HepG2 (cell line): ENCODE measurements around the gene DIPK1A. TPM values are rescaled to one million over a fixed set of nuclear protein-coding genes. Genes with fewer than 3 reads are reported as not detected.

Experiments used
- CBX5 ChIP-seq: sonication (generic); formaldehyde crosslinking; IDR thresholded peaks from 2 replicates; pipeline ENCODE4 v1.4.0; 2020; ENCODE audit warnings: missing genetic modification reagents, borderline replicate concordance
- CENPT ChIP-seq: sonication (generic); formaldehyde crosslinking; IDR thresholded peaks from 2 replicates; pipeline ENCODE4 v1.8.0; 2022; ENCODE audit warnings: low read depth, mild to moderate bottlenecking, moderate library complexity, missing genetic modification reagents
- DMAP1 ChIP-seq: IDR thresholded peaks from 2 replicates; pipeline ENCODE4 v1.6.1; 2016
- ELK4 ChIP-seq: sonication (generic); formaldehyde crosslinking; IDR thresholded peaks from 2 replicates; pipeline ENCODE4 v1.9.0; 2021; ENCODE audit warnings: missing genetic modification reagents, borderline replicate concordance
- EZH2 ChIP-seq: conservative IDR thresholded peaks from 2 replicates; pipeline ENCODE4 v1.6.1; 2012; ENCODE audit warnings: mild to moderate bottlenecking, low read depth, low read length, moderate library complexity
- FOXO4 ChIP-seq: sonication (generic); formaldehyde crosslinking; conservative IDR thresholded peaks from 2 replicates; pipeline ENCODE4 v1.8.1; 2023; ENCODE audit warnings: missing genetic modification reagents
- GPN1 ChIP-seq: sonication (generic); formaldehyde crosslinking; IDR thresholded peaks from 2 replicates; pipeline ENCODE4 v1.5.1; 2020; ENCODE audit warnings: missing genetic modification reagents, borderline replicate concordance
- HMG20A ChIP-seq: IDR thresholded peaks from 2 replicates; pipeline ENCODE4 v1.6.1; 2016; ENCODE audit warnings: borderline replicate concordance
- NCOA2 ChIP-seq: sonication (generic); formaldehyde crosslinking; IDR thresholded peaks from 2 replicates; pipeline ENCODE4 v1.8.0; 2022; ENCODE audit warnings: inconsistent platforms
- POLR2AphosphoS5 ChIP-seq: IDR thresholded peaks from 2 replicates; pipeline ENCODE4 v1.6.1; 2012; ENCODE audit warnings: low read depth, low read length
- PPARG ChIP-seq: conservative IDR thresholded peaks from 2 replicates; pipeline ENCODE4 v1.6.1; 2016; ENCODE audit warnings: missing biosample characterization, missing genetic modification reagents
- SATB2 ChIP-seq: sonication (generic); formaldehyde crosslinking; IDR thresholded peaks from 2 replicates; pipeline ENCODE4 v1.5.0; 2020; ENCODE audit warnings: missing genetic modification reagents
- SCMH1 ChIP-seq: sonication (generic); formaldehyde crosslinking; IDR thresholded peaks from 2 replicates; pipeline ENCODE4 v1.9.0; 2021; ENCODE audit warnings: missing genetic modification reagents, mild to moderate bottlenecking, borderline replicate concordance
- SRSF1 ChIP-seq: fragments of 200-400 bp; formaldehyde crosslinking; optimal IDR thresholded peaks from 2 replicates; pipeline ENCODE3; 2017; ENCODE audit warnings: mild to moderate bottlenecking, low read depth, low read length, moderate library complexity
- SRSF4 ChIP-seq: fragments of 200-400 bp; formaldehyde crosslinking; IDR thresholded peaks from one replicate; pipeline ENCODE4 v1.6.1; 2018; ENCODE audit warnings: mild to moderate bottlenecking, low read depth, low read length, moderate library complexity; ENCODE audit not compliant: poor library complexity, severe bottlenecking
- U2AF2 ChIP-seq: fragments of 200-400 bp; formaldehyde crosslinking; IDR thresholded peaks from 2 replicates; pipeline ENCODE4 v1.6.1; 2017; ENCODE audit warnings: low read depth, mild to moderate bottlenecking, low read length
- ZBTB33 ChIP-seq: sonication (generic); formaldehyde crosslinking; IDR thresholded peaks from 2 replicates; pipeline ENCODE4 v1.4.0; 2020; ENCODE audit warnings: missing genetic modification reagents
- ZBTB46 ChIP-seq: sonication (generic); formaldehyde crosslinking; IDR thresholded peaks from 2 replicates; pipeline ENCODE4 v1.4.0; 2020; ENCODE audit warnings: mild to moderate bottlenecking, missing genetic modification reagents, borderline replicate concordance
- ZFP36 ChIP-seq: fragments of 150-350 bp; IDR thresholded peaks from 2 replicates; pipeline ENCODE4 v1.6.1; 2018; ENCODE audit warnings: borderline replicate concordance, low read length, low read depth; ENCODE audit not compliant: partially characterized antibody
- ZFP82 ChIP-seq: sonication (generic); formaldehyde crosslinking; IDR thresholded peaks from 2 replicates; pipeline ENCODE4 v1.5.1; 2020; ENCODE audit warnings: mild to moderate bottlenecking, missing genetic modification reagents, borderline replicate concordance
- ZNF124 ChIP-seq: sonication (generic); formaldehyde crosslinking; IDR thresholded peaks from 2 replicates; pipeline ENCODE4 v1.4.0; 2020; ENCODE audit warnings: missing genetic modification reagents
- ZNF260 ChIP-seq: sonication (generic); formaldehyde crosslinking; IDR thresholded peaks from 2 replicates; pipeline ENCODE4 v1.4.0; 2020; ENCODE audit warnings: missing genetic modification reagents, low read depth, mild to moderate bottlenecking, borderline replicate concordance
- ZNF605 ChIP-seq: sonication (generic); formaldehyde crosslinking; IDR thresholded peaks from 2 replicates; pipeline ENCODE4 v1.8.0; 2022; ENCODE audit warnings: mild to moderate bottlenecking, missing genetic modification reagents
- ZNF616 ChIP-seq: sonication (generic); formaldehyde crosslinking; IDR thresholded peaks from 2 replicates; pipeline ENCODE4 v1.5.0; 2020; ENCODE audit warnings: low read depth, mild to moderate bottlenecking, missing genetic modification reagents
- polyA plus RNA-seq, 8 experiments: library from polyadenylated mRNA; depleted of rRNA in 3 of 8; stranded (reverse) in 7 of 8; unstranded in 1 of 8; fragments of >200 nt; fragmentation: Illumina TruSeq in 4 of 8; extraction: Trizol in 4 of 8; gene quantifications; 2 replicates each; pipeline versions ENCODE4 v1.2.1 to v1.2.3, GENCODE V29; 2011 to 2016; ENCODE audit warnings: low read depth in 4 of 8, missing spikeins in 1 of 8, mixed read lengths in 1 of 8; ENCODE audit not compliant: insufficient read depth in 1 of 8
- total RNA-seq, 5 experiments: library from RNA; depleted of rRNA; stranded (reverse); fragments of >200 nt; fragmentation: Illumina TruSeq; extraction: Trizol; gene quantifications; 2 replicates each; pipeline ENCODE4 v1.2.3, GENCODE V29; 2016; ENCODE audit warnings: low read depth in 1 of 5

The DIPK1A gene
- total and polyA plus RNA-seq, 2 of the 13 experiments (the other 11 are each of a cell fraction or from before 2014, with no cell fraction given): 8.4 TPM

GRCh38 chr1:92831762-92832536 is 129.3 kb downstream of the DIPK1A start, which contains the start of gene RPL5 (continued):
- TF ChIP-seq ELK4 (CRISPR knock-in tag): no peak
- TF ChIP-seq ZFP36: no peak
- peak; percentile 64 for TF ChIP-seq NCOA2
- peak; percentile 58 for TF ChIP-seq SRSF1
- TF ChIP-seq POLR2AphosphoS5: peak; percentile 100
- TF ChIP-seq CBX5 (CRISPR knock-in tag): peak; percentile 65; the same call in 1 of the 2 replicates
- peak; percentile 93 for TF ChIP-seq ZNF605
- no peak for TF ChIP-seq SCMH1 (CRISPR knock-in tag)
- no peak; the same call in 1 of the 2 replicates for TF ChIP-seq SATB2 (CRISPR knock-in tag)
- peak; percentile 47 for TF ChIP-seq ZBTB33 (CRISPR knock-in tag)
- 0 out of 2 replicates have a peak, but pooled peaks have one; percentile 50 for TF ChIP-seq ZNF616
- no peak for TF ChIP-seq EZH2
- 0 out of 2 replicates have a peak, but pooled peaks have one; percentile 31 for TF ChIP-seq PPARG
- no peak for TF ChIP-seq ZNF260
- TF ChIP-seq GPN1 (CRISPR knock-in tag): no peak
- no peak for TF ChIP-seq ZBTB46 (CRISPR knock-in tag)
- TF ChIP-seq HMG20A (CRISPR knock-in tag): 0 out of 2 replicates have a peak, but pooled peaks have one; percentile 17
- TF ChIP-seq CENPT (CRISPR knock-in tag): peak; percentile 92
- TF ChIP-seq SRSF4: no peak
- TF ChIP-seq DMAP1 (CRISPR knock-in tag): peak; percentile 100
- TF ChIP-seq ZNF124 (CRISPR knock-in tag): peak; percentile 85
- peak; percentile 23; the same call in 1 of the 2 replicates for TF ChIP-seq U2AF2
- TF ChIP-seq FOXO4 (CRISPR knock-in tag): no peak
- TF ChIP-seq ZFP82 (CRISPR knock-in tag): peak; percentile 99; the same call in 1 of the 2 replicates
